A549 (cell line): ENCODE measurements around the gene TSR1. TPM values are rescaled to one million over a fixed set of nuclear protein-coding genes. Genes with fewer than 3 reads are reported as not detected.
A peak's percentile ranks its signal among the peaks of the same experiment; 100 is the strongest.

ENCODE experiments used
- ATAC-seq, 2 experiments: fragments of 200-7000 bp in 1 of 2; fragments of >200 bp in 1 of 2; cut with Nextera tagmentation in 1 of 2; cut with Tn5 transposase in 1 of 2; 3 replicates each; pipeline versions ENCODE4 v1.8.0 to v1.9.1; 2018 to 2020; ENCODE audit warnings: mild to moderate bottlenecking in 1 of 2, moderate library complexity in 1 of 2
- CTCF ChIA-PET: fragments of 300-600 bp; sonication (Branson Sonifier 250); formaldehyde crosslinking; extraction: SDS; loops from one replicate; lab custom pipeline; 2021; ENCODE audit warnings: antibody characterized with exemption, inconsistent platforms; lab: Yijun Ruan, JAX
- POLR2A ChIA-PET: fragments of 350-600 bp; formaldehyde crosslinking; extraction: SDS; loops from one replicate; lab custom pipeline; 2021; ENCODE audit warnings: antibody characterized with exemption, inconsistent platforms; lab: Yijun Ruan, JAX
- DNase-seq, 2 experiments: peaks; one replicate each; pipeline versions ENCODE4 v3.0.0 to v3.0.0-alpha.2; 2011 to 2016; ENCODE audit warnings: low read depth in 1 of 2, low spot score in 1 of 2
- FAIRE-seq: peaks from 2 replicates; lab custom pipeline; 2011; peaks lifted over from hg19 to GRCh38; lab: Jason Lieb, UNC
- H3K27ac ChIP-seq, 2 experiments: fragments of >200 bp; sonication (Bioruptor Twin); formaldehyde crosslinking; 3 replicates each; pipeline ENCODE4 v1.5.1; 2016 to 2017
- H3K4me1 ChIP-seq: fragments of >200 bp; sonication (Bioruptor Twin); formaldehyde crosslinking; 3 replicates; pipeline ENCODE4 v1.6.1; 2016
- H3K4me2 ChIP-seq: fragments of >200 bp; sonication (Bioruptor Twin); formaldehyde crosslinking; 3 replicates; pipeline ENCODE4 v1.6.1; 2016
- H3K4me3 ChIP-seq: fragments of >200 bp; sonication (Bioruptor Twin); formaldehyde crosslinking; 3 replicates; pipeline ENCODE4 v1.5.1; 2016
- H3K9me3 ChIP-seq: fragments of >200 bp; sonication (Bioruptor Twin); formaldehyde crosslinking; 3 replicates; pipeline ENCODE4 v1.6.1; 2016
- CBX8 ChIP-seq: fragments of 200-600 bp; sonication (generic); IDR thresholded peaks from 2 replicates; pipeline ENCODE4 v1.6.1; 2016
- CHD4 ChIP-seq: fragments of 200-600 bp; sonication (generic); IDR thresholded peaks from 2 replicates; pipeline ENCODE4 v1.6.1; 2016; ENCODE audit warnings: antibody characterized with exemption, mild to moderate bottlenecking, borderline replicate concordance
- EHMT2 ChIP-seq: fragments of 200-600 bp; sonication (generic); IDR thresholded peaks from 2 replicates; pipeline ENCODE4 v1.6.1; 2016; ENCODE audit warnings: antibody characterized with exemption, low read depth, mild to moderate bottlenecking, moderate library complexity
- HMGXB4 ChIP-seq: fragments of 250-450 bp; sonication (Bioruptor Pico); IDR thresholded peaks from 2 replicates; pipeline ENCODE4 v1.5.0; 2021; ENCODE audit warnings: mild to moderate bottlenecking, moderate library complexity, borderline replicate concordance
- KDM1A ChIP-seq: fragments of 200-600 bp; sonication (generic); IDR thresholded peaks from 2 replicates; pipeline ENCODE4 v1.6.1; 2016; ENCODE audit warnings: low read depth, mild to moderate bottlenecking
- KDM5A ChIP-seq: fragments of 200-600 bp; sonication (generic); IDR thresholded peaks from 2 replicates; pipeline ENCODE4 v1.6.1; 2016; ENCODE audit warnings: antibody characterized with exemption, mild to moderate bottlenecking
- MAX ChIP-seq: IDR thresholded peaks from 2 replicates; pipeline ENCODE4 v1.6.1; 2012
- MYC ChIP-seq: IDR thresholded peaks from 2 replicates; pipeline ENCODE4 v1.6.1; 2012; ENCODE audit warnings: mild to moderate bottlenecking, inconsistent platforms, low read length, improper control_type of control experiment, borderline replicate concordance
- NR3C1 ChIP-seq: fragments of >200 bp; sonication (Bioruptor Twin); formaldehyde crosslinking; IDR thresholded peaks from 3 replicates; pipeline ENCODE4 v1.6.1; 2017
- RAD21 ChIP-seq, 2 experiments: fragments of >200 bp in 1 of 2; sonication (Bioruptor Twin) in 1 of 2; formaldehyde crosslinking in 1 of 2; IDR thresholded peaks in 1 of 2; conservative IDR thresholded peaks in 1 of 2; 2 replicates in 1 of 2; 3 replicates in 1 of 2; pipeline ENCODE4 v1.6.1; 2012 to 2018; ENCODE audit warnings: inconsistent platforms in 1 of 2
- RARB ChIP-seq: fragments of 250-450 bp; sonication (Bioruptor Pico); IDR thresholded peaks from 2 replicates; pipeline ENCODE4 v1.8.0; 2021; ENCODE audit warnings: mild to moderate bottlenecking, moderate library complexity
- RFX5 ChIP-seq: fragments of 450-650 bp; IDR thresholded peaks from 2 replicates; pipeline ENCODE4 v1.7.1; 2014; ENCODE audit warnings: antibody characterized with exemption, mild to moderate bottlenecking, moderate library complexity
- RNF2 ChIP-seq: fragments of 200-600 bp; sonication (generic); IDR thresholded peaks from 2 replicates; pipeline ENCODE4 v1.6.1; 2016; ENCODE audit warnings: low read depth, mild to moderate bottlenecking, antibody characterized with exemption, moderate library complexity, borderline replicate concordance
- TFCP2L1 ChIP-seq: fragments of 250-450 bp; sonication (Bioruptor Pico); IDR thresholded peaks from 2 replicates; pipeline ENCODE4 v1.5.0; 2021; ENCODE audit warnings: mild to moderate bottlenecking
- TP53 ChIP-seq: fragments of 250-450 bp; sonication (Bioruptor Pico); IDR thresholded peaks from 2 replicates; pipeline ENCODE4 v1.5.0; 2021; ENCODE audit warnings: mild to moderate bottlenecking, moderate library complexity
- USF2 ChIP-seq: fragments of 450-650 bp; IDR thresholded peaks from 2 replicates; pipeline ENCODE4 v1.6.1; 2014; ENCODE audit warnings: antibody characterized with exemption
- WGBS: methylation state at CpG from one replicate; pipeline ENCODE4 v1.1.6; 2017; ENCODE audit errors: missing lambda C conversion rate; 5-methylcytosine and 5-hydroxymethylcytosine counted together
- polyA plus RNA-seq, 4 experiments: library from polyadenylated mRNA; depleted of rRNA in 3 of 4; stranded (reverse); fragments of >200 nt; fragmentation: RNase III in 1 of 4; extraction: RNeasy Plus Mini Kit Qiagen cat#74134 plus additional on column Dnase treatment in 1 of 4; gene quantifications; 2 replicates in 3 of 4; 3 replicates in 1 of 4; pipeline ENCODE4 v1.2.3, GENCODE V29; 2011 to 2017

Gene TSR1
- polyA plus RNA-seq, 2 of the 4 experiments (the other 2 are of a cell fraction) = 38.3 to 84.1 TPM

- TF ChIP-seq KDM1A (peak; percentile 27; the same call in 1 of the 2 replicates), CHD4 (no peak)
- WGBS = 93% methylated on average over 27 of the region's 30 CpGs
- no peak overlapping the region for H3K4me2 ChIP-seq
- POLR2A ChIA-PET = no interaction called here
- CTCF ChIA-PET = interaction anchor here (1.2 to 15.8 kb wide), 4 partner anchors 8 to 318 kb away, joined by 3 to 255 read pairs (median 141); no protein-coding TSS in a partner anchor
- ATAC-seq = no peak
- H3K4me1 ChIP-seq = no peaks in the 10 kb centered on the region
- FAIRE-seq = no peak
- H3K4me3 ChIP-seq = no peak overlapping the region
- no peak overlapping the region for H3K27ac ChIP-seq
- DNase-seq = no peak
- no peaks in the 10 kb centered on the region for H3K9me3 ChIP-seq
Measured at GRCh38 chr17:2371183-2372130, 35.2 kb upstream of the TSR1 start.

- no peak for DNase-seq
- Histone ChIP-seq H3K4me2 (no peak overlapping the region), H3K4me3 (no peak overlapping the region), H3K27ac (no peak overlapping the region), H3K4me1 (no peaks in the 10 kb centered on the region), H3K9me3 (no peaks in the 10 kb centered on the region)
- FAIRE-seq = no peak
- ChIA-PET POLR2A (interaction anchor here (0.6 to 1.4 kb wide), 2 partner anchors 9 to 96 kb away, joined by 3 to 4 read pairs; no protein-coding TSS in a partner anchor), CTCF (interaction anchor here (0.9 to 15.8 kb wide), 6 partner anchors 10 to 47 kb away, joined by 3 to 255 read pairs (median 51); partner anchors contain the start of gene TSR1)
- TF ChIP-seq MYC = no peak
- no peak for TF ChIP-seq RARB (CRISPR knock-in tag)
- TF ChIP-seq TP53 (CRISPR knock-in tag) = no peak
- TF ChIP-seq KDM5A = no peak
- TF ChIP-seq RFX5 = no peak
- no peak for TF ChIP-seq NR3C1
- TF ChIP-seq CBX8 = no peak
- TF ChIP-seq MAX = no peak
- no peak for TF ChIP-seq EHMT2
- no peak for TF ChIP-seq HMGXB4
- no peak for TF ChIP-seq RNF2
- no peak for TF ChIP-seq USF2
- ATAC-seq = no peak
- WGBS = 84% methylated on average over 11 of the region's 11 CpGs
Measured at GRCh38 chr17:2370211-2370589, 33.9 kb upstream of the TSR1 start.

- ChIA-PET POLR2A (interaction anchor here (1.4 kb wide), 1 partner anchor 9 kb away, joined by 3 read pairs; no protein-coding TSS in a partner anchor), CTCF (interaction anchor here (0.7 to 15.8 kb wide), 10 partner anchors 10 to 117 kb away, joined by 3 to 255 read pairs (median 6); partner anchors contain the start of gene TSR1)
- H3K27ac ChIP-seq = no peak overlapping the region
- TF ChIP-seq TFCP2L1 (CRISPR knock-in tag) = no peak
- peak in 1 of 2 experiments; percentile 38; a peak in 1 of 5 replicates for TF ChIP-seq RAD21 (conservative IDR thresholded peaks at IDR 0.05 in 1 of 2, IDR thresholded peaks at IDR 0.05 in 1 of 2)
- peak; percentile 9 to 41; a peak in 3 of 6 replicates for ATAC-seq
- no peaks in the 10 kb centered on the region for H3K9me3 ChIP-seq
- H3K4me3 ChIP-seq = no peak overlapping the region
- WGBS = 90% methylated on average over 19 of the region's 20 CpGs
- DNase-seq = no peak
- no peaks in the 10 kb centered on the region for H3K4me1 ChIP-seq
- no peak for FAIRE-seq
- no peak overlapping the region for H3K4me2 ChIP-seq
Measured at GRCh38 chr17:2369551-2370210, 33.4 kb upstream of the TSR1 start.
